Kidney (tissue), 14 donors: ENCODE data around the gene PDE6B. TPM values are rescaled to one million over a fixed set of nuclear protein-coding genes. Genes with fewer than 3 reads are reported as not detected.

ENCODE experiments used
- DNase-seq, 5 donors: peaks; one replicate each; pipeline ENCODE4 v3.0.0-alpha.2; 2013 to 2020
- FAIRE-seq: peaks from 2 replicates; lab custom pipeline; 2012; peaks lifted over from hg19 to GRCh38; lab: Jason Lieb, UNC
- H3K27ac ChIP-seq, 2 donors: one replicate each; pipeline ENCODE4 v1.7.0; 2013; ENCODE audit warnings: low read depth in 2 of 2, low read length in 2 of 2, inconsistent platforms in 1 of 2
- H3K27me3 ChIP-seq: one replicate; pipeline ENCODE4 v1.7.1; 2013; ENCODE audit warnings: low read length, inconsistent platforms; ENCODE audit not compliant: control insufficient read depth, insufficient read depth
- H3K36me3 ChIP-seq, 3 donors: one replicate each; pipeline versions ENCODE4 v1.7.0 to v1.7.1; 2013; ENCODE audit warnings: low read length in 3 of 3, control low read depth in 1 of 3, inconsistent platforms in 1 of 3; ENCODE audit not compliant: insufficient read depth in 3 of 3, control insufficient read depth in 2 of 3
- H3K4me1 ChIP-seq, 3 donors: one replicate each; pipeline versions ENCODE4 v1.7.0 to v1.7.1; 2013; ENCODE audit warnings: low read length in 3 of 3, inconsistent platforms in 1 of 3, low read depth in 1 of 3; ENCODE audit not compliant: control insufficient read depth in 2 of 3, insufficient read depth in 2 of 3
- H3K4me3 ChIP-seq, 3 donors: one replicate each; pipeline versions ENCODE4 v1.7.0 to v1.8.1; 2013; ENCODE audit warnings: low read length in 3 of 3, control low read depth in 1 of 3, inconsistent platforms in 1 of 3
- H3K9ac ChIP-seq, 3 donors: one replicate each; pipeline versions ENCODE4 v1.7.0 to v1.7.1; 2013; ENCODE audit warnings: low read length in 3 of 3, control low read depth in 1 of 3, inconsistent platforms in 1 of 3
- H3K9me3 ChIP-seq, 3 donors: one replicate each; pipeline versions ENCODE4 v1.7.0 to v1.7.1; 2013; ENCODE audit warnings: low read length in 3 of 3, control low read depth in 1 of 3, inconsistent platforms in 1 of 3; ENCODE audit not compliant: control insufficient read depth in 2 of 3, insufficient read depth in 1 of 3
- CTCF ChIP-seq: IDR thresholded peaks from 3 replicates; pipeline ENCODE4 v1.5.1; 2012; ENCODE audit warnings: mild to moderate bottlenecking, moderate library complexity, borderline replicate concordance; ENCODE audit not compliant: insufficient read depth; ENCODE audit errors: extremely low read depth
- intact Hi-C: fragments of 100-400 bp; cut with DNase I; formaldehyde crosslinking; loops from one replicate; pipeline ENCODE4 v1.11.1; 2022
- polyA plus RNA-seq: library from polyadenylated mRNA; stranded (reverse); fragments of 350-450 nt; fragmentation: Illumina TruSeq; extraction: RNeasy Lipid Tissue Mini Kit (QIAGEN cat#74804); gene quantifications from one replicate; pipeline ENCODE4 v1.2.3, GENCODE V29; 2014; ENCODE audit warnings: low read depth, low replicate concordance; ENCODE audit not compliant: insufficient read depth
- total RNA-seq: library from RNA; stranded (reverse); fragmentation: NEBNext Ultra II Directional; extraction: Animal tissue kit (Norgen Biotek cat#: 25700); gene quantifications from one replicate; pipeline ENCODE4 v1.2.1, GENCODE V29; 2021
- donor health status: control.
- donor health status: control.
- donor health status: control.
- donor health status: control.
- donor health status: control.
- donor health status: DM: yes; HTN: yes; CAD: no.
- donor health status: Normal renal cell carcinoma (clear cell type).

PDE6B gene
- total and polyA plus RNA-seq, 2 donors from 2014 or later: 10.7 to 10.8 TPM

- Histone ChIP-seq H3K9ac (no peak overlapping the region), H3K36me3 (no peaks in the 10 kb centered on the region), H3K9me3 (no peaks in the 10 kb centered on the region), H3K4me3 (no peak overlapping the region), H3K27ac (no peak overlapping the region), H3K27me3 (no peaks in the 10 kb centered on the region), H3K4me1 (peaks cover 0 to 13% (median 0%) of the 10 kb centered on the region in 3 donors)
- FAIRE-seq (no peak), DNase-seq (no peak)
- no peak for TF ChIP-seq CTCF
- intact Hi-C loops: no loop called here
Measured at GRCh38 chr4:718460-718859, 93.1 kb downstream of the PDE6B start.

Other genes starting within 250 kb of the PDE6B start
- 33.3 TPM for gene ZNF721, start 126.4 kb upstream of the PDE6B start, total RNA-seq
- 9.2 TPM for gene ZNF721, start 126.4 kb upstream of the PDE6B start, polyA plus RNA-seq
- gene PIGG, start 126.4 kb upstream of the PDE6B start, total RNA-seq: 67.9 TPM
- 37.8 TPM for gene PIGG, start 126.4 kb upstream of the PDE6B start, polyA plus RNA-seq
- not detected for gene TMEM271, start 49.3 kb upstream of the PDE6B start, total RNA-seq
- not detected for gene TMEM271, start 49.3 kb upstream of the PDE6B start, polyA plus RNA-seq
- 248 TPM for gene ATP5ME, start 48.7 kb downstream of the PDE6B start, total RNA-seq
- gene ATP5ME, start 48.7 kb downstream of the PDE6B start, polyA plus RNA-seq: 1,928 TPM
- gene MYL5, start 49.0 kb downstream of the PDE6B start, total RNA-seq: 17.9 TPM
- gene MYL5, start 49.0 kb downstream of the PDE6B start, polyA plus RNA-seq: 29.6 TPM
- 18.2 TPM for gene SLC49A3, start 63.6 kb downstream of the PDE6B start, total RNA-seq
- gene SLC49A3, start 63.6 kb downstream of the PDE6B start, polyA plus RNA-seq: 12.6 TPM
- gene PCGF3, start 80.3 kb downstream of the PDE6B start, total RNA-seq: 59.6 TPM
- 21.7 TPM for gene PCGF3, start 80.3 kb downstream of the PDE6B start, polyA plus RNA-seq
- 10.2 TPM for gene CPLX1, start 200.6 kb downstream of the PDE6B start, total RNA-seq
- gene CPLX1, start 200.6 kb downstream of the PDE6B start, polyA plus RNA-seq: 3.9 TPM